Stimulated activated CD4-positive, alpha-beta T cell treated with anti-CD3 and anti-CD28 coated beads, Interleukin-1b, Interleukin-23, amount 100 ng/mL, for 24 hours (primary cell): ENCODE measurements around the gene MAPK7.

Experiments used
- DNase-seq, 4 experiments: peaks; one replicate each; pipeline ENCODE4 v3.0.0-alpha.2; 2020; ENCODE audit warnings: low read depth in 4 of 4, low spot score in 1 of 4

Gene MAPK7

DNA sequence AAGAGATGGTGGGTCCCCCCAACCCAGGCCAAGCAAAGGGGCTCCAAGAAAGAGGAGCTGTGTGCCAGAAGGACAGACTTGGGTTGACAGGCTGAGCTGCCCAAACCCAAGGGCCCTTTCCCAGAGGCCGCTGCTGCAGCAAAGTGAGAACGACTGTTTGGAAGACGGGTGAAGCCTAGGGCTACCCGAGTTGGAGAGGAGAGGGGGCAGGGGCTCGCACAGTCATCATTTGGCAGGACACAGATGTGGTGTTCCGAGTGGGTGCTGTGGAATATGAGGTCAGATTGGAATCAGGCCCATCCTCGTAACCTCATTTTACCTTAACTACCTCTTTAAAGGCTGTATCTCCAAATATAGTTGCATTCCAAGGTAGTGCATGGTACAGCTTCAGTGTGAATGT lies 14.0 kb downstream of the MAPK7 start:
- no peak for DNase-seq

GRCh38 chr17:19397556-19398041 lies 19.3 kb downstream of the MAPK7 start:
- DNase-seq = no peak

DNA sequence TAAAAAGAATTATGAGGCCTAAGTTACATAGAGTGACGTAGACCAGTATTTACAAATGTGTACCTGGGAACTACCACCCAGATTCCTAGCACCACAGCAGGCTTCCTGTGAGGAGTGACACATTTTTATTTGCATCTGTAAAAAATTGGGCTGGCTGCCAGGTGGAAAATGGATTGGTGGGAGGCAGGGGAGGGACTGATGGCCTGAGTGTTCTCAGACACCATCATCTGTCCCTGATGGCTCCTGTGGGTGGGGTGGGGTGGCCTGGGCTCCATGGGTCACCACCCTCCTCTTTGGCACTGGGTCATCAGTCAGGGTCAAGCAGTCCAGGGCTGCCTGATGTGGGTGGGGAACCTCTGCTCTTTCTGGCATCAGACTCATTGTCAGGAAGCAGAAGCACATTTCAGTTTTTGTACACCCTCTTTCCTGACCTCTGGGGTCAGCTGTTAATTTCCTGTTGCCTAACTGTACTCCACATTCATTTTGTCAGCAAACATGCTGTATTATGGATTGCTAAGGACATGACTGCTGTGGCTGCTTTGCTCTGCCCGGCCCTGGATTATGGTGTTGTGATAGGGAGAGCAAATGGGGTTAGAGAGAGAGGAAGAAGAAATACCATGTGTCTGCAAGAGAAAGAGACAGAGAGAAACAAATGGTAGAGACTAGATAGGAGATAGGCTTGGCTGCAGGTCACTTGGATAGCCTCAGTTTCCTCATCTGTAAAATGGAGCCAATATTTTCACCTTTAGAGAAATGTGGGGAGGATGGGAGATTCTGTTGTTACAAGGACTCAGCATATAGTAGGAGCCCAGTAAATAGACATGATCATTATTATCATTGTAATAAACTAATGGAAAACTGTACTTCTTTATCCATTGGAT lies 20.2 kb downstream of the MAPK7 start:
- no peak for DNase-seq

GRCh38 chr17:19399750-19400450 lies 21.6 kb downstream of the MAPK7 start:
- no peak for DNase-seq

DNA sequence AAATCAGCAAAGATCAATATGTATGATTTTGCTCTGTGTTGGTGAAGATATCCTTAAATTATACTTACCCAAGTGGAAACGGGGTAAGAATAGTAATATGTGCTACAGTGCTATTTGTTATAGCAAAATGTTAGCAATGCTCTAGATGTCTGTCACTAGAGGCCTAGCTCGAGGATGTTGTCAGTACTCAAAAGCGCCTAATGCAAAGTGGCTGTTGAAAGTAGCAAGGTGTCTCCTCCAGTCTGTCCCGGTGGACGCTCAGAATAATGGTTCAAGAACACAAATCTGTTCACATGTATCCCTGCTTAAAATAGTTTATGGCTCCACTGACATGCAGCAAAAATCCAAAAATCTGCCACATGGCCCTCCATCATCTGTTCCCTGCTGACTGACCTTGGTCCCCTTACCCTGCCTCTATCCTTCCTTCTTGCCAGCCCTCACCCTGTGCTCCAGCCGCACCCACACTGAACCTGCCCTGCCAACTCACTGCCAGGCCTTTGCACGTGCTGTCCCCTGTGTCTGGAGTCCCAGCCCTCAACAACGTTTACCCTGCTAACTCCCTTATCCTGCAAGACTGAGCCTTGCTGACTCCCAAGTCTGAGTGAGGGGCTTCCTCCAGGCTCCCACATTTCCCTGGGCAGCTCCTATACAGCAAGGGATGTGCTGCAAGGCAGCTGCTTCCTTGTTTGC lies 23.2 kb downstream of the MAPK7 start:
- DNase-seq = no peak

DNA sequence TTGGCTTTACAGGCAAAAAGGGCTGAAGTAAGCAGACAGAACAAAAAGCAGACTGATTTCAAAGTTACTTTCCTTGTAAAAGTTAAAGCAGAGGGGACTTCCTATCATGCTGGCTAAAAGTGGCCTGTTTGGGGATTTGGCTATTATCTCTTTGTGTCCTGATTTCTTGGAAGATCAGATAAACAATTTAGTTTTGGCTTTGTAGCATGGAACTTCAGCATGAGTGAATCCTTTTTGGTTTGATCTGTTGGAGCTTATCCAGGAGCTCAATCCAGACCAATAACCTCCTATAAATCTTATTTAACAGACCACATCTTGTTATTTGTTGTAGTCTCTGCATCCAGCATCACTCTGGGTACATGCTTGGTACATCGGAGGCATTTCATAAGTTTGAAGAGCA lies 23.9 kb downstream of the MAPK7 start:
- DNase-seq = no peak

- DNase-seq = no peak
Measured at GRCh38 chr17:19403021-19403420, 24.7 kb downstream of the MAPK7 start.

DNA sequence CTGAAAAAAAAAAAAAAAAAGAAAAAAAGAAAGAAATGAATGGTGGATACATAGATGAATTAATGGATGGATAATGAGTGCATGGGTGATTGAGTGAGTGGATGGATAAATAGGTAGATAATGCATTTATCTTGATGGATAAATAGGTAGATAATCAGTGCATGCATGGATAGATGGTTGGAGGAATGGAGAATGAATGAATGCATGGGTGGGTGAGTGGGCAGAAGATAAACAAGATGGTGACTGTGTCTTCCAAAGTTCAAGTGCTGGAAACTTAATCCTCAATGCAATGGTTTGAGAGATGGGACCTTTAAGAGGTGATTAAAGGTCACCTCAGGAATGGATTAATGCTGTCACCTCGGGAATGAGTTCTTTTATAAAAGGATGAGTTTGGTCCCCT lies 26.0 kb downstream of the MAPK7 start:
- DNase-seq = no peak

GRCh38 chr17:19405114-19405513 lies 26.8 kb downstream of the MAPK7 start:
- DNase-seq = no peak

GRCh38 chr17:19407601-19408345 lies 29.5 kb downstream of the MAPK7 start:
- no peak for DNase-seq

DNA sequence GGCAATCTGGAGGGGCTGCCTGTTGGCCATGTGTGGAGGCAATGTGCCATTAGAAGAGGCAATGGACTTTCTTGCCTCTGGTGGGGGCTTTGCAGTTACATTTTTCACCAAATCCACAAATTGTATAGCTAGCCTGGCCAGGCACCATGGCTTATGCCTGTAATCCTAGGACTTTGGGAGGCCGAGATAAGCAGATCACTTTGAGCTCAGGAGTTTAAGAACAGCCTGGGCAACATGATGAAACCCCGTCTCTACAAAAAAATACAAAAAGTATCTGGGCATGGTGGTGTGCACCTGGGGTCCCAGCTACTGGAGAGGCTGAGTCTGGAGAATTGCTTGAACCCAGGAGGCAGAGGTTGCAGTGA lies 30.0 kb downstream of the MAPK7 start:
- no peak for DNase-seq

DNA sequence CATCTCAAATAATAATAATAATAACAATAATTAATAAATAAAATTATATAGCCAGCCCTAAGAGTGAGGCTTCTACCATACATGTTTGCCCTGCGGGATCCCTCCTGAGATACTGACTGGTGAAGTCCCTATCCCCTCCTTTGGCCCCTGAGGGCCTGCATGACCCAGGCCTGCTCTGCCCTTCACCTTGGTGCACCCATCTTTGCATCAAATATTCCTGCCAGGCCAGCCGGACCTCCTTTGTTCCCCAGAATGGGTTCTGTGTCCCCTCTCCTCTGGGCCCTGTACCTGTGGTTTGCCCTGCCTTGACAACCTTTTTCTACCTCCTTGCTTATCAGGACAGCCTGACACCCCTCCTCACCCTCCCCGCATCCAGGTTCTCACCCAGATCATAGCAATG lies 30.8 kb downstream of the MAPK7 start:
- no peak for DNase-seq

GRCh38 chr17:19409509-19409908 lies 31.2 kb downstream of the MAPK7 start:
- DNase-seq = no peak

GRCh38 chr17:19410091-19410490 lies 31.8 kb downstream of the MAPK7 start:
- DNase-seq = no peak

GRCh38 chr17:19410875-19411620 lies 32.8 kb downstream of the MAPK7 start, which contains the start of gene RNF112:
Gene RNF112, plus strand, starts transcription at chr17:19411232. Its CDS starts 177 bp downstream, at chr17:19411409.
- DNase-seq = no peak

DNA sequence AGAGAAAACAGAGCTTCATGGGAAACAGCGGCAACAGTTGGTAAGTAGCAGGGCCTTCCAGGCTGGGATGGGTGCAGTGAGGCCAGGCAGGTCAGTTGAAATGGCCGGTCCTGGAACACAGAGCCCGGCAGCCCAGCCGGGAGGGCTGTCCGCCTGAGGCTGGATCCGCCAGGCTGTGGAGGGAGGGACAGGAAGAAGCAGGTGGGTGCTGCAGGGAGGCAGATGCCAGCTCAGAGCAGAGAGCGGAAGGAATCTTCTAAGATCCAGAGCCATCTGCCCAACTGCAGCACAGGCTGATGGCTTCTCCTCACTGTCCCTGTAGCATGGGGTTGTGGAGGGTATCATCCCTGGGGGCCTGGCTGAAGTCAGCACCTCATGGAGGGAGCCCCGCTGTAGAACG lies 33.3 kb downstream of the MAPK7 start:
- DNase-seq = no peak

- DNase-seq = no peak
Measured at GRCh38 chr17:19412510-19412909, 34.2 kb downstream of the MAPK7 start.

GRCh38 chr17:19412984-19413383 lies 34.7 kb downstream of the MAPK7 start:
- no peak for DNase-seq

GRCh38 chr17:19413761-19414160 lies 35.5 kb downstream of the MAPK7 start:
- DNase-seq = no peak
